Thymus (tissue), 11 donors: Measurements from ENCODE around the gene TMEM219. TPM values are rescaled to one million over a fixed set of nuclear protein-coding genes. Genes with fewer than 3 reads are reported as not detected.

Experiments
- DNase-seq, 9 donors: peaks; one replicate each; pipeline ENCODE4 v3.0.0-alpha.2; 2013; ENCODE audit warnings: low spot score in 9 of 9, low read depth in 6 of 9, missing footprints in 1 of 9
- H3K27ac ChIP-seq, 2 donors: one replicate each; pipeline ENCODE4 v1.5.1; 2013; ENCODE audit warnings: control low read depth in 1 of 2, low read depth in 1 of 2, low read length in 1 of 2, mild to moderate bottlenecking in 1 of 2, moderate library complexity in 1 of 2
- H3K27me3 ChIP-seq, 2 donors: one replicate each; pipeline ENCODE4 v1.5.1; 2013; ENCODE audit warnings: low read length in 1 of 2; ENCODE audit not compliant: control insufficient read depth in 2 of 2, insufficient read depth in 1 of 2
- H3K36me3 ChIP-seq, 2 donors: one replicate each; pipeline ENCODE4 v1.5.1; 2013; ENCODE audit warnings: low read length in 1 of 2, mild to moderate bottlenecking in 1 of 2, moderate library complexity in 1 of 2; ENCODE audit not compliant: control insufficient read depth in 2 of 2, insufficient read depth in 2 of 2
- H3K4me1 ChIP-seq, 2 donors: one replicate each; pipeline ENCODE4 v1.5.1; 2013; ENCODE audit warnings: low read length in 2 of 2; ENCODE audit not compliant: control insufficient read depth in 2 of 2, insufficient read depth in 2 of 2
- H3K4me3 ChIP-seq, 2 donors: one replicate each; pipeline ENCODE4 v1.5.1; 2013; ENCODE audit warnings: low read length in 2 of 2, control low read depth in 1 of 2, mild to moderate bottlenecking in 1 of 2
- H3K9me3 ChIP-seq, 2 donors: one replicate each; pipeline ENCODE4 v1.5.1; 2013; ENCODE audit warnings: low read length in 1 of 2, mild to moderate bottlenecking in 1 of 2; ENCODE audit not compliant: control insufficient read depth in 2 of 2, insufficient read depth in 1 of 2
- WGBS: extraction: QIAGEN DNeasy Blood & Tissue Kit; methylation state at CpG from one replicate; pipeline ENCODE4 v1.1.7; 2013; 5-methylcytosine and 5-hydroxymethylcytosine counted together
- polyA plus RNA-seq: library from polyadenylated mRNA; stranded (reverse); fragments of 200-250 nt; gene quantifications from one replicate; pipeline ENCODE4 v1.2.3, GENCODE V29; 2013
- total RNA-seq: library from RNA; stranded (reverse); fragments of 120-200 nt; gene quantifications from one replicate; pipeline ENCODE4 v1.2.4, GENCODE V29; 2013
- donor health status: healthy.

Gene TMEM219
- total and polyA plus RNA-seq, 2 donors, result 61.4 to 155 TPM

DNA sequence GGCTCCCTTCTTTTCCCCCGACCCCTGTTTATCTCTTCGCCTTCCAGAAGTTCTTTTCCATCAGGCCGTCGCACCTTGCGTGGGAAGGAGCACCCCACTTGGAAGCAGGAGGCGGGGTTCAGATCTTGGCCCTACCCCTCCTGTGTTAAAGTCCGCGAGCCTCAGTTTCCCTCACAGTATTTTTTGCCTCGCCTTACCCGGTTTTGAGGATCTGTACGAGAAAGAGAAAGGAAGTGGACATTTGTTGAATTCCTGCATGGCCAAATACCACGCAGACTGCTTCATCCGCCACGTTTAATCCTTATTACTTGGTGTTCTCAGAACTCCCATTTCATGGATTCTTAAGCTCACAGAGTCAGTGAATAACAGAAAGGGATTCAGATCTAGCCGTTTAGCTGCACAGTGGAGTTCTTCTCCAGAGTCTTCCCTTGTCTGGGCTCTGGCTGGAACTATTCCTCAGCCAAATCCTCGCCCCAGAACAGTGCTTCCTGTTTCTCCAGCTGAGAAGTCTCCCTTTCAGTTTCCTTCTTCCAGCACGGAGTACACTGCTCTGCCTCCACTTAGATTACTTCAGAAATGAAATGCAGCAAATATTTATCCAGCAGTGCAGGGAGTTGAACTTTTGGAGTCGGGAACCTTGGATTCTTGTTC, 590 bp downstream of the TMEM219 start:
- Histone ChIP-seq H3K4me1 (peaks cover 12 to 18% of the 10 kb centered on the region in 2 donors), H3K4me3 (peak overlapping the region; percentile 48 to 77), H3K27ac (peak overlapping the region; percentile 73 to 81), H3K27me3 (no peaks in the 10 kb centered on the region), H3K9me3 (no peaks in the 10 kb centered on the region), H3K36me3 (peaks cover 2 to 4% of the 10 kb centered on the region in 2 donors)
- 12% methylated on average over 18 of the region's 18 CpGs for WGBS
- peak in 1 of 9 donors; percentile 34 for DNase-seq

DNA sequence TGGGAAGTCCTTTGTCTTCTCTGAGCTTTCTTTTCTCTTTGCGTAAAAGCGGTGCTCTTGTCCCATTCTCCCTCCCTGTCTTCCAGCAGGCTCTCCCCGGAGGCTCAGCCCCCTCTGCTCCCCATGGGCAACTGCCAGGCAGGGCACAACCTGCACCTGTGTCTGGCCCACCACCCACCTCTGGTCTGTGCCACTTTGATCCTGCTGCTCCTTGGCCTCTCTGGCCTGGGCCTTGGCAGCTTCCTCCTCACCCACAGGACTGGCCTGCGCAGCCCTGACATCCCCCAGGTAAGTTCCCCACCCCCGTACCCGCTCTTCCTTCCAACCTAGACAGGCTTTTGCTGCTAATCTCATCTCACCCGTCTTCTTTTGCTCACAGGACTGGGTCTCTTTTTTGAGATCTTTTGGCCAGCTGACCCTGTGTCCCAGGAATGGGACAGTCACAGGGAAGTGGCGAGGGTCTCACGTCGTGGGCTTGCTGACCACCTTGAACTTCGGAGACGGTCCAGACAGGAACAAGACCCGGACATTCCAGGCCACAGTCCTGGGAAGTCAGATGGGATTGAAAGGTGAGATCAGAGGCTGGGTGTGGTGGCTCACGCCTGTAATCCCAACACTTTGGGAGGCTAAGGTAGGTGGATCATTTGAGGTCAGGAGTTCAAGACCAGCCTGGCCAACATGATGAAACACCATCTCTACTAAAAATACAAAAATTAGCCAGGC, 1.3 kb downstream of the TMEM219 start:
- Histone ChIP-seq H3K9me3 (no peaks in the 10 kb centered on the region), H3K4me1 (peaks cover 12 to 18% of the 10 kb centered on the region in 2 donors)

DNA sequence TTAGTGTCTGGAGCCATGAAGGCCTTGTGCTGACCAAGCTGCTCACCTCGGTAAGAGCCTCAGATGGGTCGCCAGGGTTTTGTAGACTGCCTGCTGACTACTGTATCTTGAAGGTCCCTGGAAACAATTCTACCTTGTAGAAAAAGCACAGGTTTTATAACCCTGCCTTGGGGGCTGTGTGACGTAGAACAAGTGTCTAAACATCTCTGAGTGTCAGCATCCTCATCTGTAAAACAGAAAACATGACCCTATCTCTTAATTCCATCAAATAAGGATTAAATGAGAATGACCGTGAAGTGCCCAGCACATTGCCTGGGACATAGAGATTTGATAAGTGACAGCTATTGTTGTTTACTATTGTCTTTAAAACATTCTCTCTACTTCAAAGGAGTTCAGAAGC, 6.3 kb downstream of the TMEM219 start:
- H3K27ac ChIP-seq, result no peak overlapping the region
- H3K36me3 ChIP-seq, result peaks cover 15 to 23% of the 10 kb centered on the region in 2 donors
- 96% methylated on average over 4 of the region's 4 CpGs for WGBS

More for the DNA sequence above, 1.3 kb downstream of the TMEM219 start:
- no peak for DNase-seq
- peak overlapping the region; percentile 48 to 77 for H3K4me3 ChIP-seq
- WGBS, result 97% methylated on average over 14 of the region's 14 CpGs
- H3K27me3 ChIP-seq, result no peaks in the 10 kb centered on the region
- peaks cover 6 to 8% of the 10 kb centered on the region in 2 donors for H3K36me3 ChIP-seq
- peak overlapping the region; percentile 13 to 73 for H3K27ac ChIP-seq

DNA sequence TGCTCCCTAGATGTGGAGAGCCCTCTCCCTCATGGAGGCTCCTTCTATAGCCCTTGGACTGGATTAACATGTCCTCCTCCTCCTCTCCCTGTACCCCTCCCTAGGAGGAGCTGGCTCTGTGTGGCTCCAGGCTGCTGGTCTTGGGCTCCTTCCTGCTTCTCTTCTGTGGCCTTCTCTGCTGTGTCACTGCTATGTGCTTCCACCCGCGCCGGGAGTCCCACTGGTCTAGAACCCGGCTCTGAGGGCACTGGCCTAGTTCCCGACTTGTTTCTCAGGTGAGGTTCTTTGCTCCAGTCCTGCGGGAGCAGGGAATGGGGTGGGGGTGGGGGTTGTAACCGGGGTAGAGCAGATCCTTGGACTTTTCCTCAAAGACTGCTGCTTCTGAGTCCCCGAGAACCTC, 9.4 kb downstream of the TMEM219 start:
- peaks cover 19 to 31% of the 10 kb centered on the region in 2 donors for H3K4me1 ChIP-seq
- no peak overlapping the region for H3K27ac ChIP-seq
- WGBS, result over 99% methylated on average over 8 of the region's 8 CpGs
- no peaks in the 10 kb centered on the region for H3K27me3 ChIP-seq
- H3K9me3 ChIP-seq, result peaks cover 0 to 5% of the 10 kb centered on the region in 2 donors
- H3K36me3 ChIP-seq, result peaks cover 11 to 21% of the 10 kb centered on the region in 2 donors
- no peak overlapping the region for H3K4me3 ChIP-seq
- DNase-seq, result no peak

More for the DNA sequence above, 6.3 kb downstream of the TMEM219 start:
- Histone ChIP-seq H3K4me1 (peaks cover under 1 to 8% of the 10 kb centered on the region in 2 donors), H3K4me3 (no peak overlapping the region), H3K27me3 (no peaks in the 10 kb centered on the region), H3K9me3 (peaks cover 0 to 3% of the 10 kb centered on the region in 2 donors)
- no peak for DNase-seq

DNA sequence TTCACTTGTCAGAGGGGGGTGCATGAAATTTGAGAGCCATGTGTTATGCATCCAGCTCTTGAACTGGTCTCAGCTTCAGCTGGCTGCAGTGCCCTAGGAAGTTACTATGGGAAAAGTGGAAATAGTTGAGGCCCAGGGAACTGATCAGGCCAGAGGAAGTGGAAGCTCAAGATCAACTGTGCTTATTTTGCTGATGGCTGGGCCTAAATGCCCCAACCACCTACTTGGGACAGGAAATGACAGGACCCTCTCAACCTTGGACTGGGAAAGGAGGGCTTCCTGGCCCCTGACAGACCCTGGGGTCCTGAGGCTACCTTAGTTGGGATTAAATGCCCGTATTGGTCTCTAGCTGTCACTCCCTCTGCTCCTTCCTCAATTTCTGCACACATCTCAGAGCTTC, 10.6 kb downstream of the TMEM219 start:
- peaks cover 11 to 23% of the 10 kb centered on the region in 2 donors for H3K36me3 ChIP-seq
- 94% methylated on average over 1 of the region's 1 CpG for WGBS
- no peak overlapping the region for H3K4me3 ChIP-seq
- H3K27ac ChIP-seq, result peak overlapping the region; percentile 6 to 71
- H3K9me3 ChIP-seq, result peaks cover 0 to 5% of the 10 kb centered on the region in 2 donors
- DNase-seq, result no peak
- H3K4me1 ChIP-seq, result peaks cover 22 to 36% of the 10 kb centered on the region in 2 donors
- H3K27me3 ChIP-seq, result no peaks in the 10 kb centered on the region

DNA sequence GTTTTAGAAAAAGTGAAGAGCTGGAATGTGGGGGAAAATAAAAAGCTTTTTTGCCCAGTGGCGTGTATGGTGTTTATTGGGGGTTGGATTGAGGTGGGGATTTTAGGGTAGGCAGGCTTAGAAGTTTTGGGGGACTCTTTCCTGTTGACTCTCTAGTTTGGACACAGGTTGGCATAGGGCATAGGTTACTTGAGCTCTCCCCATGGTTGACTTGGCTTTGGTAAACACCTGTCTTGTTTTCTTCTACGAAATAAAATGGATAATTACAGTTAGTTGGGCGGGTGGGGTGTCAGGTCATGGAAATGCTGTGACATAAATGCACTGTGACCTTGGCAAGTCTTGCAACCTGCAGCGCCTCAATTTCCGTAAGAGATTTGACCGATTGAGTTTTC, 11.1 kb downstream of the TMEM219 start:
- Histone ChIP-seq H3K36me3 (peaks cover 13 to 25% of the 10 kb centered on the region in 2 donors), H3K27me3 (no peaks in the 10 kb centered on the region), H3K9me3 (peaks cover 0 to 5% of the 10 kb centered on the region in 2 donors), H3K4me3 (peak overlapping the region; percentile 94 to 99), H3K4me1 (peaks cover 22 to 36% of the 10 kb centered on the region in 2 donors), H3K27ac (peak overlapping the region; percentile 71 to 91)
- WGBS, result 87% methylated on average over 6 of the region's 6 CpGs
- DNase-seq, result no peak

- H3K36me3 ChIP-seq, result peaks cover 14 to 25% of the 10 kb centered on the region in 2 donors
- peaks cover 22 to 36% of the 10 kb centered on the region in 2 donors for H3K4me1 ChIP-seq
- H3K4me3 ChIP-seq, result peak within 1 kb of the TSS; percentile 94 to 99
- DNase-seq, result peak; percentile 82 to 96 (median 90)
- peaks cover 0 to 5% of the 10 kb centered on the region in 2 donors for H3K9me3 ChIP-seq
- H3K27me3 ChIP-seq, result no peaks in the 10 kb centered on the region
- WGBS, result 4% methylated on average over 75 of the region's 75 CpGs
- peak within 1 kb of the TSS; percentile 88 to 91 for H3K27ac ChIP-seq
These were observed 11.7 kb downstream of the TMEM219 start, which contains the start of gene TAOK2 for GRCh38 chr16:29973384-29974246. TSS of gene TAOK2 (plus strand) at chr16:29973868. CDS start at chr16:29977773, 3,905 bp downstream.

GRCh38 chr16:29974291-29975133, 12.6 kb downstream of the TMEM219 start:
- H3K4me1 ChIP-seq, result peaks cover 22 to 36% of the 10 kb centered on the region in 2 donors
- 4% methylated on average over 31 of the region's 31 CpGs for WGBS

More at GRCh38 chr16:29974291-29975133, 12.6 kb downstream of the TMEM219 start:
- peak overlapping the region; percentile 94 to 99 for H3K4me3 ChIP-seq
- peak overlapping the region; percentile 48 to 88 for H3K27ac ChIP-seq
- H3K36me3 ChIP-seq, result peaks cover 19 to 27% of the 10 kb centered on the region in 2 donors
- H3K9me3 ChIP-seq, result peaks cover 0 to 5% of the 10 kb centered on the region in 2 donors
- H3K27me3 ChIP-seq, result no peaks in the 10 kb centered on the region
- DNase-seq, result peak in 1 of 9 donors; percentile 42
